Endothelial cell of umbilical vein (primary cell): Measurements from ENCODE around the gene KRT79. TPM values are rescaled to one million over a fixed set of nuclear protein-coding genes. Genes with fewer than 3 reads are reported as not detected.

Experiments
- BruUV-seq: library from RNA; stranded (reverse); fragments of 400-500 nt; replicated peaks from 2 replicates; lab custom pipeline; 2021; lab: Mats Ljungman, UMichigan
- CTCF ChIA-PET: fragments of 300-600, 350-600 bp; sonication (Branson Sonifier 250); formaldehyde crosslinking; loops from one replicate; lab custom pipeline; 2021; ENCODE audit warnings: antibody characterized with exemption, inconsistent platforms; lab: Charles Lee
- POLR2A ChIA-PET: fragments of 300-600, 350-600 bp; sonication (Branson Sonifier 250); formaldehyde crosslinking; loops from one replicate; lab custom pipeline; 2021; ENCODE audit warnings: antibody characterized with exemption, inconsistent platforms; lab: Charles Lee
- DNase-seq: peaks from one replicate; pipeline ENCODE4 v3.0.0-alpha.2; 2011; ENCODE audit warnings: low read depth, low spot score
- FAIRE-seq: peaks from 2 replicates; lab custom pipeline; 2011; peaks lifted over from hg19 to GRCh38; lab: Jason Lieb, UNC
- H2AFZ ChIP-seq: 2 replicates; pipeline ENCODE4 v1.6.0; 2012; ENCODE audit warnings: low read depth, low read length, control low read depth, inconsistent platforms
- H3K27ac ChIP-seq: 2 replicates; pipeline ENCODE4 v1.5.1; 2011; ENCODE audit warnings: low read depth, mild to moderate bottlenecking, control low read depth, low read length, moderate library complexity; ENCODE audit not compliant: insufficient read depth
- H3K27me3 ChIP-seq, 2 experiments: 2 replicates each; pipeline versions ENCODE4 v1.6.0 to v1.6.1; 2011; ENCODE audit warnings: low read length in 2 of 2, mixed read lengths in 1 of 2; ENCODE audit not compliant: control insufficient read depth in 2 of 2, insufficient read depth in 2 of 2
- H3K36me3 ChIP-seq, 2 experiments: 2 replicates in 1 of 2; 3 replicates in 1 of 2; pipeline ENCODE4 v1.5.1; 2011; ENCODE audit warnings: low read length in 2 of 2, mild to moderate bottlenecking in 1 of 2, moderate library complexity in 1 of 2; ENCODE audit not compliant: control insufficient read depth in 2 of 2, insufficient read depth in 2 of 2; ENCODE audit errors: extremely low read depth in 1 of 2
- H3K4me1 ChIP-seq: 3 replicates; pipeline ENCODE4 v1.5.1; 2011; ENCODE audit warnings: mild to moderate bottlenecking, low read length; ENCODE audit not compliant: control insufficient read depth, insufficient read depth; ENCODE audit errors: extremely low read depth
- H3K4me2 ChIP-seq: 2 replicates; pipeline ENCODE4 v1.6.1; 2011; ENCODE audit warnings: low read length, control low read depth, mixed read lengths; ENCODE audit not compliant: insufficient read depth
- H3K4me3 ChIP-seq, 3 experiments: fragments of 200-600 bp in 1 of 3; sonication (generic), shearing (Covaris generic) in 1 of 3; replicated peaks in 1 of 3; 2 replicates each; pipeline ENCODE4 v1.5.1; 2011 to 2016; ENCODE audit warnings: control low read depth in 3 of 3, low read length in 3 of 3, mild to moderate bottlenecking in 2 of 3, inconsistent platforms in 1 of 3, low read depth in 1 of 3, moderate library complexity in 1 of 3; ENCODE audit not compliant: insufficient read depth in 1 of 3
- H3K79me2 ChIP-seq: 2 replicates; pipeline ENCODE4 v1.6.0; 2012; ENCODE audit warnings: low read length, inconsistent platforms; ENCODE audit not compliant: control insufficient read depth, insufficient read depth
- H3K9ac ChIP-seq: replicated peaks from 2 replicates; pipeline ENCODE3; 2011; ENCODE audit warnings: low read length, control low read depth; ENCODE audit not compliant: insufficient read depth; ENCODE audit errors: extremely low read depth
- H3K9me1 ChIP-seq: replicated peaks from 3 replicates; pipeline ENCODE4 v1.6.0; 2011; ENCODE audit warnings: mild to moderate bottlenecking, low read length; ENCODE audit not compliant: control insufficient read depth, insufficient read depth; ENCODE audit errors: extremely low read depth
- H3K9me3 ChIP-seq: replicated peaks from 2 replicates; pipeline ENCODE4 v1.5.1; 2012; ENCODE audit warnings: low read length, inconsistent platforms; ENCODE audit not compliant: control insufficient read depth, insufficient read depth
- H4K20me1 ChIP-seq: replicated peaks from 2 replicates; pipeline ENCODE3; 2011; ENCODE audit warnings: mild to moderate bottlenecking, low read length; ENCODE audit not compliant: control insufficient read depth, insufficient read depth; ENCODE audit errors: extremely low read depth
- EZH2 ChIP-seq: IDR thresholded peaks from 2 replicates; pipeline ENCODE4 v1.6.1; 2012; ENCODE audit warnings: borderline replicate concordance, low read depth, mild to moderate bottlenecking, moderate library complexity, low read length, inconsistent platforms; ENCODE audit not compliant: severe bottlenecking
- FOS ChIP-seq: IDR thresholded peaks from 2 replicates; pipeline ENCODE4 v1.6.1; 2011; ENCODE audit warnings: mild to moderate bottlenecking, low read length, moderate library complexity, borderline replicate concordance; ENCODE audit not compliant: insufficient read depth
- GATA2 ChIP-seq: IDR thresholded peaks from 2 replicates; pipeline ENCODE4 v1.7.0; 2011; ENCODE audit warnings: low read depth, mild to moderate bottlenecking, moderate library complexity, mixed read lengths, low read length; ENCODE audit not compliant: insufficient read length, insufficient read depth
- JUN ChIP-seq: IDR thresholded peaks from 2 replicates; pipeline ENCODE4 v1.6.1; 2011; ENCODE audit warnings: borderline replicate concordance, low read depth; ENCODE audit not compliant: insufficient read length, insufficient read depth
- MYC ChIP-seq: IDR thresholded peaks from one replicate; pipeline ENCODE4 v1.6.1; 2011; ENCODE audit warnings: mild to moderate bottlenecking, low read depth, low read length
- POLR2A ChIP-seq: IDR thresholded peaks from 2 replicates; pipeline ENCODE4 v1.6.1; 2012; ENCODE audit warnings: low read depth, mild to moderate bottlenecking, control low read depth, low read length
- POLR2AphosphoS5 ChIP-seq: IDR thresholded peaks from 2 replicates; pipeline ENCODE4 v1.6.1; 2012; ENCODE audit warnings: low read depth, mild to moderate bottlenecking, control low read depth, low read length, moderate library complexity; ENCODE audit not compliant: insufficient read depth
- dilution Hi-C: fragments of 300-500 bp; cut with MboI; formaldehyde crosslinking; loops from one replicate; pipeline ENCODE4 v1.15.0; 2019; ENCODE audit warnings: low sequenced_read_pairs; ENCODE audit not compliant: extremely low pct_ligation_motif_present
- intact Hi-C: fragments of 100-400 bp; cut with micrococcal nuclease; formaldehyde crosslinking; loops from one replicate; pipeline ENCODE4 v1.10.0; 2022
- polyA plus RNA-seq, 4 experiments: library from polyadenylated mRNA; depleted of rRNA in 3 of 4; stranded (reverse) in 3 of 4; unstranded in 1 of 4; fragments of >200 nt; gene quantifications; 2 replicates each; pipeline versions ENCODE4 v1.2.1 to v1.2.3, GENCODE V29; 2011 to 2012; ENCODE audit warnings: missing spikeins in 1 of 4
- total RNA-seq: library from RNA; stranded (reverse); gene quantifications from 2 replicates; pipeline ENCODE4 v1.2.3, GENCODE V29; 2021
- TF ChIP-seq, protein P1 (sequence below), 2 donors: IDR thresholded peaks; 1 replicate in 1 of 2; 2 replicates in 1 of 2; pipeline ENCODE4 v1.5.1; 2011; ENCODE audit warnings: low read length in 2 of 2, mild to moderate bottlenecking in 2 of 2, moderate library complexity in 2 of 2, control low read depth in 1 of 2, inconsistent platforms in 1 of 2, low read depth in 1 of 2; ENCODE audit not compliant: insufficient read depth in 1 of 2; ENCODE audit errors: extremely low read depth in 1 of 2
- TF ChIP-seq, protein P2 (sequence below): IDR thresholded peaks from 2 replicates; pipeline ENCODE4 v1.6.1; 2011; ENCODE audit not compliant: insufficient read depth, insufficient read length

The KRT79 gene
- total and polyA plus RNA-seq, 2 donors (not counting 3 experiments of a cell fraction or from before 2014, with no cell fraction given), result not detected

DNA sequence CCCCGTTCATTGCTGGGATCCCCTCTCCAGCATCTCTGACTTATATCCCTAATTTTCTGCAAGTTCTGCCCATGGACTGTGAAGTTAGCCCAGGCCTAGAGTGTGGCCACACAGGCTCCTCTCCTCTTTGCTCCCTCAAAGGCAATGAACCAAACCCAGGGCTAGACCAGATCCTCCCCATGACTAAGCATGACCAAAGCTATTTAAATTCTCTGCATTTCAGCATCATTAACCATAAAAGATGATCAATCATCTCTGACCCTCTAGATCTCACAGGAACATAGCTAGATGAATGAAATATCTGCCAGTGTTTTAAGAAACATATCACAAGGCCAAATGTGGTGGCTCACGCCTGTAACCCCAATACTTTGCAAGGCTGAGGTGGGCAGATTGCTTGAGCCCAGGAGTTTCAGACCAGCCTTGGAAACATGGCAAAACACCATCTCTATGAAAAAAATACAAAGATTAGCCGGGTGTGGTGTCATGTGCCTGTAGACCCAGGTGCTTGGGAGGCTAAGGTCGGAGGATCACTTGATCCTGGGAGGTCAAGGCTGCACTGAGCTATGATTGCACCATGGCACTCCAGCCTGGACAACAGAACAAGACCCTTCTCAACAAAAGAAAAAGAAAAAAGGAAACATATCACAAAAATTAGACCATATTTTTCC lies 36.0 kb downstream of the KRT79 start:
- POLR2A ChIA-PET, result no interaction called here
- intact Hi-C loops, result no loop called here

More for the DNA sequence above, 36.0 kb downstream of the KRT79 start:
- CTCF ChIA-PET, result no interaction called here
- BruUV-seq, result no TSS peak
- TF ChIP-seq GATA2 (no peak), MYC (no peak), POLR2A (no peak), POLR2AphosphoS5 (no peak), FOS (no peak), JUN (no peak), EZH2 (no peak)
- TF ChIP-seq, protein P1, sequence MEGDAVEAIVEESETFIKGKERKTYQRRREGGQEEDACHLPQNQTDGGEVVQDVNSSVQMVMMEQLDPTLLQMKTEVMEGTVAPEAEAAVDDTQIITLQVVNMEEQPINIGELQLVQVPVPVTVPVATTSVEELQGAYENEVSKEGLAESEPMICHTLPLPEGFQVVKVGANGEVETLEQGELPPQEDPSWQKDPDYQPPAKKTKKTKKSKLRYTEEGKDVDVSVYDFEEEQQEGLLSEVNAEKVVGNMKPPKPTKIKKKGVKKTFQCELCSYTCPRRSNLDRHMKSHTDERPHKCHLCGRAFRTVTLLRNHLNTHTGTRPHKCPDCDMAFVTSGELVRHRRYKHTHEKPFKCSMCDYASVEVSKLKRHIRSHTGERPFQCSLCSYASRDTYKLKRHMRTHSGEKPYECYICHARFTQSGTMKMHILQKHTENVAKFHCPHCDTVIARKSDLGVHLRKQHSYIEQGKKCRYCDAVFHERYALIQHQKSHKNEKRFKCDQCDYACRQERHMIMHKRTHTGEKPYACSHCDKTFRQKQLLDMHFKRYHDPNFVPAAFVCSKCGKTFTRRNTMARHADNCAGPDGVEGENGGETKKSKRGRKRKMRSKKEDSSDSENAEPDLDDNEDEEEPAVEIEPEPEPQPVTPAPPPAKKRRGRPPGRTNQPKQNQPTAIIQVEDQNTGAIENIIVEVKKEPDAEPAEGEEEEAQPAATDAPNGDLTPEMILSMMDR (IDR thresholded peaks at IDR 0.05; ENCODE audit: extremely low read depth in 1 of 2, insufficient read depth in 1 of 2, low read depth in 1 of 2, low read length in 2 of 2), result no peak
- TF ChIP-seq, protein P2, sequence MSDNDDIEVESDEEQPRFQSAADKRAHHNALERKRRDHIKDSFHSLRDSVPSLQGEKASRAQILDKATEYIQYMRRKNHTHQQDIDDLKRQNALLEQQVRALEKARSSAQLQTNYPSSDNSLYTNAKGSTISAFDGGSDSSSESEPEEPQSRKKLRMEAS, result no peak
- Histone ChIP-seq H3K9me1 (no peaks in the 10 kb centered on the region), H3K27ac (no peak overlapping the region), H3K27me3 (peaks cover 0 to 8% of the 10 kb centered on the region in 2 experiments), H3K9me3 (no peaks in the 10 kb centered on the region), H2AFZ (no peak overlapping the region), H3K4me2 (no peak overlapping the region), H3K79me2 (no peaks in the 10 kb centered on the region), H3K4me1 (no peaks in the 10 kb centered on the region), H4K20me1 (no peaks in the 10 kb centered on the region), H3K36me3 (no peaks in the 10 kb centered on the region), H3K4me3 (no peak overlapping the region), H3K9ac (no peak overlapping the region)
- dilution Hi-C loops, result no loop called here
- DNase-seq (no peak), FAIRE-seq (no peak)
